GM21825 (cell line): ENCODE data around the gene HIKESHI.

Experiments used
- ATAC-seq: cut with Tn5 transposase; IDR thresholded peaks from one replicate; pipeline ENCODE4 v1.9.1; 2021; ENCODE audit warnings: mild to moderate bottlenecking, moderate library complexity; ENCODE audit not compliant: unreplicated experiment

Gene HIKESHI

DNA sequence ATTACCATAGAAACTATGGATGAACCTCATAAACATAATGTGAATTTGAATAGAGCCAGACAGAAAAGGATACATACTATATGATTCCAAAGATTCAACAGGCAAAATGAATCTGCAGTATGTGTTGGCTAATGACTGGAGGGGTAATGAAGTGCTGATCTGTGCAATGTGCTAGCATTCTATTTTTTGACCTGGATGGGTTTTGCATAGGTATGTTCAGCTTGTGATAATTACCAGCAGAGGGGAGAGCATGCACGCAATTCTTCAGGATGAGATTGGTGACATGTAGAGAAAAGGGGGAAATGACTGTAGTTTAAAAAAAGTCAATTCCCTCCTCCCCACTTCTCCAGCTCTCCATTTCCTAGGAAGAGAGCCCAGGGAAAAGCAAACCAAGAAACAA lies 72.0 kb downstream of the HIKESHI start:
- no peak for ATAC-seq

GRCh38 chr11:86374586-86374985 lies 72.5 kb downstream of the HIKESHI start, which contains the start of gene CCDC81:
Gene CCDC81 (plus strand): TSS chr11:86374887. CDS start chr11:86375164, 277 bp downstream.
- ATAC-seq: no peak

DNA sequence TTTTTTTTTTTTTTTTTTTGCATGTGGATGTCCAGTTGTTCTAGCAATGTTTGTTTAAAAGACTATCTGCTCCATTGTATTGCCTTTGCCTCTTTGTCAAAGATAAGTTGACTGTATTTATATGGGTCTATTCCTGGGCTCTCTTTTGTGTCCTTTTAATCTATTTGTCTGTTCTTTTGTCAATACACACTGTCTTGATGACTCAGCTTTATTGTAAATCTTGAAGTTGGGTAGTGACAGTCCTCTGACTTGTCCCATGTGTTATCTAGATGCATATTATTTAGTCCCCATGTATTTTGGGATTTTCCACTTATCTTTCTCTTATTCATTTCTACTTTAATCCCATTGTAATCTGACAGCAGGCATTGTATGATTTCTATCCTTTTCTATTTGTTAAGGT lies 75.9 kb downstream of the HIKESHI start:
- no peak for ATAC-seq

GRCh38 chr11:86380295-86381059 lies 78.4 kb downstream of the HIKESHI start:
- no peak for ATAC-seq

GRCh38 chr11:86383041-86383955 lies 81.3 kb downstream of the HIKESHI start:
- no peak for ATAC-seq

DNA sequence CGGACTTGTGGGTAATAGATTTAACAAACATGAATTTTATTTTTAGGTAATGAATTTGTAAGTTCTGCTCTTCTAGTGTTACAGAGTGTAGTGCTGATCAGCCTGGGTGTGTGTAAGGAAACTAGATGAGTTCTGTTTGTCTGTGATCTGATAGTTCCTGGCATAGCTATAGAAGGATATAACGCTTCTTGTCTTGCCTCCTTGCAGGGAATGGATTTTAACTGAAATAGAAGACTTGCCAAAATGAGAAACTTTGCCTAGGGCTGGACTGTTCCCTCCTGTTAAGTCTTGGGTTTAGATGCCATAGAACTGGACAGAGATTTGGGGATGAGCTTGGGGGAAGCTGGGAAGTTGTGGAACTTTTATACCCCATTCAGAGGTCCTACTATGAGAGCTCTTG lies 84.2 kb downstream of the HIKESHI start:
- no peak for ATAC-seq

GRCh38 chr11:86386746-86387145 lies 84.7 kb downstream of the HIKESHI start:
- ATAC-seq: no peak

- no peak for ATAC-seq
Measured at GRCh38 chr11:86388198-86388597, 86.2 kb downstream of the HIKESHI start.

DNA sequence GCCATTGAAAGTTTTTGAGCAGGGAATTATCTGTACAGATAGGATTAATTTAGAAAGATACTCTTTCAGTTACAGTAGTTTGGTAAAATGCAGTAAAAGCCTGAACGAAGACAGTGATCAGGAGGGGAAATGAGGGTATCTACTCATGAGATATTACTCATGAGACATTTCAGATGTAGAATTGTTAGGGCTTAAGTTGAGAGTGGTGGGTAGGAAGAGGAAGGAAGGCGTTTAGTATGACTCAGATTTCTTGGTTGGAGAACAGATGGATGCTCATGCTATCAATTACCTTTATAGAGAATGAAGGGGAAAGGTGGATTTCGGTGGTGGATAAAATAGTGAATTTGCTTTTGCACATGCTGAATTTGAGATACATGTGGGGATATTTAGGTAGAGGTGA lies 88.4 kb downstream of the HIKESHI start:
- ATAC-seq: no peak

- ATAC-seq: no peak
Measured at GRCh38 chr11:86395061-86395551, 93.1 kb downstream of the HIKESHI start.
